ENCODE data around the gene KLHL9. TPM values are rescaled to one million over a fixed set of nuclear protein-coding genes. Genes with fewer than 3 reads are reported as not detected.

KLHL9 gene
- total RNA-seq, 1 experiment from 2014 or later = 18.2 TPM

GRCh38 chr9:21314152-21314551 is 21.1 kb downstream of the KLHL9 start:
- Histone ChIP-seq H2AK5ac (ENCODE audit: insufficient read length, low read length) (no peak overlapping the region), H3K56ac (ENCODE audit: insufficient read length, low read depth, low read length) (no peak overlapping the region), H3K9me3 (ENCODE audit: control insufficient read depth, low read depth, low read length) (no peaks in the 10 kb centered on the region), H3K23me2 (ENCODE audit: insufficient read length, low read depth, low read length, poor library complexity, severe bottlenecking) (no peaks in the 10 kb centered on the region), H3K79me1 (ENCODE audit: insufficient read depth, low read depth, low read length, poor library complexity, severe bottlenecking) (no peaks in the 10 kb centered on the region), H4K8ac (replicated peaks; ENCODE audit: insufficient read length, low read depth, low read length) (no peak overlapping the region), H3T11ph (ENCODE audit: low read length) (no peak overlapping the region), H3K9ac (ENCODE audit: extremely low read depth, insufficient read length, low read length) (no peak overlapping the region), H3K4me1 (ENCODE audit: insufficient read depth, low read length) (no peaks in the 10 kb centered on the region), H2BK12ac (ENCODE audit: insufficient read length, low read depth, low read length) (no peak overlapping the region), H3K23ac (ENCODE audit: insufficient read length, low read depth, low read length) (no peak overlapping the region), H3K27ac (ENCODE audit: insufficient read length, low read depth, low read length) (no peak overlapping the region), H4K5ac (ENCODE audit: insufficient read length, low read depth, low read length) (no peak overlapping the region), H2BK20ac (ENCODE audit: low read depth, low read length, poor library complexity, severe bottlenecking) (no peak overlapping the region), H4K91ac (ENCODE audit: insufficient read length, low read depth, low read length) (no peak overlapping the region), H3K4me2 (ENCODE audit: insufficient read depth, insufficient read length, low read length) (no peak overlapping the region), H2BK120ac (ENCODE audit: low read depth, low read length, poor library complexity, severe bottlenecking) (no peak overlapping the region), H3K4ac (ENCODE audit: low read depth, low read length) (no peak overlapping the region), H2BK15ac (ENCODE audit: low read depth, low read length) (no peak overlapping the region), H3K14ac (ENCODE audit: insufficient read depth, low read length) (no peak overlapping the region), H3K27me3 (ENCODE audit: insufficient read depth, low read length) (no peaks in the 10 kb centered on the region), H4K20me1 (ENCODE audit: control insufficient read depth, insufficient read depth, insufficient read length) (no peaks in the 10 kb centered on the region), H2AFZ (ENCODE audit: low read length) (no peak overlapping the region), H3K18ac (ENCODE audit: insufficient read length, low read depth, low read length) (no peak overlapping the region), H2BK5ac (ENCODE audit: insufficient read length, low read length) (no peak overlapping the region), H3K79me2 (ENCODE audit: insufficient read depth, low read length) (no peaks in the 10 kb centered on the region)
- peaks cover 0 to 9% (median 4%) of the 10 kb centered on the region in 3 experiments; a peak in 4 of 7 replicates for H3K36me3 Mint-ChIP-seq (ENCODE audit: insufficient read depth in 1 of 3, low read depth in 3 of 3)
- no peak for DNase-seq
- peaks cover 15% of the 10 kb centered on the region for H3K27me3 Mint-ChIP-seq (ENCODE audit: low read depth)
- WGBS (ENCODE audit: extremely low coverage, insufficient read length, low lambda C conversion rate) = no CpG with 5 or more reads among the region's 2 CpGs
- peaks cover 7 to 8% of the 10 kb centered on the region in 2 experiments for H3K9me3 Mint-ChIP-seq
- no peak for TF ChIP-seq CTCF (conservative IDR thresholded peaks at IDR 0.05)
- no peak overlapping the region for H3K27ac Mint-ChIP-seq
- H3K4me3 Mint-ChIP-seq = no peak overlapping the region
- peaks cover 3 to 4% of the 10 kb centered on the region in 2 experiments for H3K4me1 Mint-ChIP-seq
